B cell (primary cell): ENCODE results near the gene SIRT7. TPM values are rescaled to one million over a fixed set of nuclear protein-coding genes. Genes with fewer than 3 reads are reported as not detected.

Source experiments
- ATAC-seq: fragments of 200-7000 bp; cut with Tn5 transposase; one replicate; pipeline ENCODE4 v1.10.0; 2021; ENCODE audit warnings: low read depth, mild to moderate bottlenecking, moderate number of reproducible peaks, moderate library complexity
- CTCF ChIA-PET: fragments of 350-600 bp; sonication (Branson Sonifier 250); formaldehyde crosslinking; loops from one replicate; lab custom pipeline; 2021; ENCODE audit warnings: antibody characterized with exemption, inconsistent platforms; lab: Charles Lee
- POLR2A ChIA-PET: fragments of 350-600 bp; sonication (Branson Sonifier 250); formaldehyde crosslinking; loops from one replicate; lab custom pipeline; 2021; ENCODE audit warnings: antibody characterized with exemption; lab: Charles Lee
- DNase-seq: peaks from one replicate; pipeline ENCODE4 v3.0.0; 2013
- H2AFZ ChIP-seq: 2 replicates; pipeline ENCODE4 v1.6.1; 2012; ENCODE audit warnings: mild to moderate bottlenecking, low read depth, low read length; ENCODE audit not compliant: insufficient read depth, poor library complexity, severe bottlenecking
- H3K27ac ChIP-seq, 2 donors: 1 replicate in 1 of 2; 2 replicates in 1 of 2; pipeline ENCODE4 v1.5.1; 2012 to 2013; ENCODE audit warnings: low read length in 2 of 2, mild to moderate bottlenecking in 2 of 2, moderate library complexity in 1 of 2
- H3K27me3 ChIP-seq, 4 experiments: fragments of 200-600 bp in 1 of 4; sonication (generic) in 1 of 4; replicated peaks in 1 of 4; 1 replicate in 2 of 4; 2 replicates in 2 of 4; pipeline versions ENCODE4 v1.6.1 to v1.7.0; 2013 to 2016; ENCODE audit warnings: low read length in 3 of 4, mild to moderate bottlenecking in 2 of 4, mixed read lengths in 1 of 4, moderate library complexity in 1 of 4; ENCODE audit not compliant: insufficient read depth in 4 of 4, control insufficient read depth in 3 of 4; ENCODE audit errors: control extremely low read depth in 1 of 4
- H3K36me3 ChIP-seq, 2 experiments: replicated peaks in 1 of 2; 1 replicate in 1 of 2; 2 replicates in 1 of 2; pipeline versions ENCODE4 v1.6.1 to v1.7.1; 2013; ENCODE audit warnings: low read length in 1 of 2; ENCODE audit not compliant: insufficient read depth in 2 of 2, control insufficient read depth in 1 of 2; ENCODE audit errors: control extremely low read depth in 1 of 2, extremely low read depth in 1 of 2
- H3K4me1 ChIP-seq, 2 donors: fragments of 200-600 bp in 1 of 2; sonication (generic) in 1 of 2; 1 replicate in 1 of 2; 2 replicates in 1 of 2; pipeline versions ENCODE4 v1.5.1 to v1.6.1; 2013 to 2017; ENCODE audit warnings: low read length in 2 of 2; ENCODE audit not compliant: control insufficient read depth in 2 of 2, insufficient read depth in 2 of 2
- H3K4me2 ChIP-seq: replicated peaks from 2 replicates; pipeline ENCODE3; 2012; ENCODE audit warnings: mild to moderate bottlenecking, low read depth, low read length; ENCODE audit not compliant: poor library complexity, severe bottlenecking
- H3K4me3 ChIP-seq, 5 experiments: fragments of 200-600 bp in 1 of 5; sonication (generic) in 1 of 5; 1 replicate in 3 of 5; 2 replicates in 2 of 5; pipeline versions ENCODE4 v1.5.1 to v1.7.0; 2011 to 2016; ENCODE audit warnings: low read length in 4 of 5, mild to moderate bottlenecking in 4 of 5, low read depth in 2 of 5, control low read depth in 1 of 5, moderate library complexity in 1 of 5; ENCODE audit not compliant: insufficient read depth in 1 of 5; ENCODE audit errors: control extremely low read depth in 1 of 5, extremely low read depth in 1 of 5
- H3K79me2 ChIP-seq: fragments of 200-600 bp; sonication (generic); one replicate; pipeline ENCODE4 v1.6.0; 2016; ENCODE audit warnings: low read length; ENCODE audit not compliant: control insufficient read depth, insufficient read depth
- H3K9ac ChIP-seq: fragments of 200-600 bp; sonication (generic); 2 replicates; pipeline ENCODE4 v1.6.1; 2017; ENCODE audit warnings: mild to moderate bottlenecking, low read length, moderate library complexity
- H3K9me3 ChIP-seq, 3 donors: one replicate each; pipeline versions ENCODE4 v1.6.1 to v1.7.1; 2013; ENCODE audit warnings: low read length in 2 of 3; ENCODE audit not compliant: control insufficient read depth in 2 of 3, insufficient read depth in 1 of 3; ENCODE audit errors: control extremely low read depth in 1 of 3
- H4K20me1 ChIP-seq: 2 replicates; pipeline ENCODE4 v1.6.0; 2012; ENCODE audit warnings: mild to moderate bottlenecking, low read length; ENCODE audit not compliant: insufficient read depth, control insufficient read depth, poor library complexity, severe bottlenecking
- H3K27ac Mint-ChIP-seq: one replicate; pipeline ENCODE4 v1.8.0; 2021; ENCODE audit warnings: mixed read lengths
- H3K27me3 Mint-ChIP-seq: one replicate; pipeline ENCODE4 v1.8.0; 2021; ENCODE audit warnings: mixed read lengths
- H3K4me1 Mint-ChIP-seq: one replicate; pipeline ENCODE4 v1.8.0; 2021; ENCODE audit warnings: mixed read lengths
- H3K4me3 Mint-ChIP-seq: one replicate; pipeline ENCODE4 v1.8.0; 2021; ENCODE audit warnings: mixed read lengths
- H3K9me3 Mint-ChIP-seq: one replicate; pipeline ENCODE4 v1.8.0; 2022; ENCODE audit warnings: mixed read lengths; ENCODE audit not compliant: insufficient read depth
- EZH2 ChIP-seq: IDR thresholded peaks from 2 replicates; pipeline ENCODE4 v1.6.1; 2012; ENCODE audit warnings: borderline replicate concordance, low read depth, mild to moderate bottlenecking, moderate library complexity, low read length; ENCODE audit not compliant: insufficient read depth, poor library complexity, severe bottlenecking
- WGBS: methylation state at CpG from one replicate; pipeline ENCODE4 v1.1.5; 2013; ENCODE audit warnings: missing lambda C conversion rate; ENCODE audit not compliant: insufficient coverage; 5-methylcytosine and 5-hydroxymethylcytosine counted together
- intact Hi-C: fragments of 100-400 bp; cut with micrococcal nuclease; formaldehyde crosslinking; loops from one replicate; pipeline ENCODE4 v1.10.0; 2022
- polyA plus RNA-seq: library from polyadenylated mRNA; depleted of rRNA; stranded (reverse); fragments of >200 nt; gene quantifications from 2 replicates; pipeline ENCODE4 v1.2.3, GENCODE V29; 2012
- total RNA-seq, 2 donors: library from RNA; stranded (reverse); fragments of 120-200 nt in 1 of 2; gene quantifications; 1 replicate in 1 of 2; 2 replicates in 1 of 2; pipeline versions ENCODE4 v1.2.3 to v1.2.4, GENCODE V29; 2013 to 2022
- TF ChIP-seq, protein P1 (sequence below): fragments of 200-600 bp; IDR thresholded peaks from one replicate; pipeline ENCODE4 v1.8.0; 2022; ENCODE audit warnings: antibody characterized with exemption, mild to moderate bottlenecking

Gene SIRT7
- total and polyA plus RNA-seq, 2 donors (not counting 1 experiment from before 2014, with no cell fraction given), result 77.2 to 82.7 TPM

DNA sequence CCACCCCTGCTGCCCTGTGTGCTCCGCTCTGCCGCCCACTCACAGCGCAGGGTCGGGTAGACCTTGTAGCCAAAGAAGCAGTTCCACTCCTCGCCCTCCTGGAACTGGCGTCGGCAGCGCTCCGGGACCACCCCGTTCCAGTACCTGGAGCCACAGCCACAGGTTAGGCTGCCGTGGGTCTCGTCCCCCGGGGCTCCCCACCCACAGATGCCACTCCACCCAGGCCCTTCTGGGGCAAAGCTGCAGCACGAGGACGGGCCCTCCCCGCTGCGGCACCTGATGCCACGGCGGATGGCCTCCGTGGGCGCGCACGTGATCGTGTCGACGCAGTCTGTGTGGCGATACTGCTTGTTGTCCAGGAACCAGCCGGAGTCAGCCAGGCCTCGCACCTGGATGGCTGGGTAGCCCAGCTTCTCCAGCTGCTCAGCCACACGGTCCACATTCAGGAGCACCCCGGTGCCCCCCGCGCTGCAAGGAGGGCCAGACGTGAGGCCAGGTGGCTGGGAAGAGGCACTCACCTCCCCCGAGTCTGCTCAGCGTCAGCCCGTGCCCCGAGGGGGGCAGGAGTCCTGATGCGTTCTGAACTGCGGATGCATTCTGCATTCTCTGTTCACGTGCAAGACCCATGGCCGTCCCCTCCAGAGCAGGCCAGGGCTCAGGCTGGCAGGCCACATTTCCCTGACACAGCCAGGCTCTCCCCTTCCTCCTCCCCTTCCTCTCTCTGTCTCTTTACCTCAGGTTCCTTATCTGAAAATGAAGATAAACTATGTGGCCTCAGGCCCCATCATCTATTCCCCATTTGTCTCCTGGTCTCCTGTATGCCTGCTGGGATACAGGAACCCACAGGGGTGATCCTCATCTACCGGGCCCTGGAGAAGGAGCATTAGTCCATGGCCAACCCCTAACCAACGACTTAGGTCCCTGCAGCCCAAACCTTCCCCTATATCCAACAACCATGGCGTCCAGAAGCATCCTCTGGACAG, 38.9 kb upstream of the SIRT7 start:
- POLR2A ChIA-PET, result no interaction called here

DNA sequence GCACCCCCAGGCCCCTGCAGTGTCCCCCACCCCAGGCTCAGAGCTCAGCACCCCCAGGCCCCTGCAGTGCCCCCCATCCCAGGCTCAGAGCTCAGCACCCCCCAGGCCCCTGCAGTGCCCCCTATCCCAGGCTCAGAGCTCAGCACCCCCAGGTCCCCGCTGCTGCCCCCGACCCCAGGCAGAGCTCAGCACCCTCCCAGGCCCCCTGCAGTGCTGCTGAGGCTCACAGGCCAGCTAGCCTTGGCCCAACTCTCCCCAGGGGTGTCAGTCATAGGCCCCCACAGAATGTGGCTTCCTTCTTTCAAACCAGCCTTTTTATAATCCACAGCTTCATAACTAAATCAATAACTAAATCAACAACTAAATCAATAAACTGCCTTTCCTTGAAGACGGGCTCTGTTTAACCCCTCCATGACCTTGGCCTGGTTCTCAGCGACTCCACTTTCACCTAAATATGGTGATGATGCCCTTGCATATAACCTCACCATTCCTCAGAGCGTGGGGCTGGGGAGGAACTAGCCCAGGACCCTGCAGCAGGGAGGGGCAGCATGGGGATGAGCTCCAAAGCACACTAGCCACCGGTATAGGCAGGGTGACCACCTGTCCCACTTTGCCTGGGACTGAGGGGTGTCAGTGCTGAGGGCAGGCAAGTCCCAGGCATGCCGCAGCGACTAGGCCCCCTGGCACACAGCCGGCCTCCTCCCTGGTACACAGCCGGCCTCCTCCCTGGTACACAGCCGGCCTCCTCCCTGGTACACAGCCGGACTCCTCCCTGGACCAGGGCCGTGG, 38.0 kb upstream of the SIRT7 start:
- H3K36me3 ChIP-seq, result no peaks in the 10 kb centered on the region
- 94% methylated on average over 11 of the region's 13 CpGs for WGBS
- Mint-ChIP-seq H3K27me3 (peaks cover 15% of the 10 kb centered on the region), H3K4me3 (no peak overlapping the region), H3K9me3 (no peaks in the 10 kb centered on the region), H3K27ac (no peak overlapping the region), H3K4me1 (peaks cover 1% of the 10 kb centered on the region)
- ATAC-seq, result no peak
- H2AFZ ChIP-seq, result no peak overlapping the region
- H3K27me3 ChIP-seq, result peaks cover 0 to 53% (median 26%) of the 10 kb centered on the region in 4 experiments
- no peak overlapping the region for H3K9ac ChIP-seq
- intact Hi-C loops, result no loop called here
- no peak overlapping the region for H3K4me2 ChIP-seq
- no peak overlapping the region for H3K4me3 ChIP-seq
- ChIA-PET CTCF (interaction anchor here (1.1 to 1.3 kb wide), 2 partner anchors 11 to 198 kb away, joined by 4 read pairs; no protein-coding TSS in a partner anchor), POLR2A (no interaction called here)
- peaks cover 15 to 16% of the 10 kb centered on the region in 2 donors for H3K4me1 ChIP-seq
- H3K79me2 ChIP-seq, result no peaks in the 10 kb centered on the region
- no peak for DNase-seq
- peaks cover 0 to 10% (median 0%) of the 10 kb centered on the region in 3 donors for H3K9me3 ChIP-seq
- TF ChIP-seq EZH2, result no peak
- TF ChIP-seq, protein P1, sequence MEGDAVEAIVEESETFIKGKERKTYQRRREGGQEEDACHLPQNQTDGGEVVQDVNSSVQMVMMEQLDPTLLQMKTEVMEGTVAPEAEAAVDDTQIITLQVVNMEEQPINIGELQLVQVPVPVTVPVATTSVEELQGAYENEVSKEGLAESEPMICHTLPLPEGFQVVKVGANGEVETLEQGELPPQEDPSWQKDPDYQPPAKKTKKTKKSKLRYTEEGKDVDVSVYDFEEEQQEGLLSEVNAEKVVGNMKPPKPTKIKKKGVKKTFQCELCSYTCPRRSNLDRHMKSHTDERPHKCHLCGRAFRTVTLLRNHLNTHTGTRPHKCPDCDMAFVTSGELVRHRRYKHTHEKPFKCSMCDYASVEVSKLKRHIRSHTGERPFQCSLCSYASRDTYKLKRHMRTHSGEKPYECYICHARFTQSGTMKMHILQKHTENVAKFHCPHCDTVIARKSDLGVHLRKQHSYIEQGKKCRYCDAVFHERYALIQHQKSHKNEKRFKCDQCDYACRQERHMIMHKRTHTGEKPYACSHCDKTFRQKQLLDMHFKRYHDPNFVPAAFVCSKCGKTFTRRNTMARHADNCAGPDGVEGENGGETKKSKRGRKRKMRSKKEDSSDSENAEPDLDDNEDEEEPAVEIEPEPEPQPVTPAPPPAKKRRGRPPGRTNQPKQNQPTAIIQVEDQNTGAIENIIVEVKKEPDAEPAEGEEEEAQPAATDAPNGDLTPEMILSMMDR, result no peak
- no peak overlapping the region for H3K27ac ChIP-seq
- no peaks in the 10 kb centered on the region for H4K20me1 ChIP-seq

More for the DNA sequence above, 38.9 kb upstream of the SIRT7 start:
- no peaks in the 10 kb centered on the region for H3K79me2 ChIP-seq
- peak; percentile 8 for DNase-seq
- no peak overlapping the region for H3K4me2 ChIP-seq
- Mint-ChIP-seq H3K4me3 (no peak overlapping the region), H3K4me1 (peaks cover 1% of the 10 kb centered on the region), H3K27me3 (peaks cover 15% of the 10 kb centered on the region), H3K9me3 (no peaks in the 10 kb centered on the region), H3K27ac (no peak overlapping the region)
- intact Hi-C loops, result no loop called here
- no peaks in the 10 kb centered on the region for H3K36me3 ChIP-seq
- WGBS, result 90% methylated on average over 45 of the region's 45 CpGs
- peaks cover 0 to 55% (median 26%) of the 10 kb centered on the region in 4 experiments for H3K27me3 ChIP-seq
- peaks cover 15 to 16% of the 10 kb centered on the region in 2 donors for H3K4me1 ChIP-seq
- no peak overlapping the region for H3K9ac ChIP-seq
- CTCF ChIA-PET, result no interaction called here
- TF ChIP-seq EZH2, result no peak
- no peak overlapping the region for H3K27ac ChIP-seq
- ATAC-seq, result no peak
- no peak overlapping the region for H2AFZ ChIP-seq
- H3K4me3 ChIP-seq, result no peak overlapping the region
- peaks cover 0 to 10% (median 0%) of the 10 kb centered on the region in 3 donors for H3K9me3 ChIP-seq
- H4K20me1 ChIP-seq, result no peaks in the 10 kb centered on the region
